K562 (cell line): ENCODE results near the gene MARCHF9. TPM values are rescaled to one million over a fixed set of nuclear protein-coding genes. Genes with fewer than 3 reads are reported as not detected.
"Not testable (repeated sequence)": the region's sequence is repeated elsewhere in the genome, so short reads cannot be mapped to it uniquely, and the experiment has no call there.

Source experiments
- ATAC-seq: fragments of 200-7000 bp; cut with Tn5 transposase; 3 replicates; pipeline ENCODE4 v1.9.1; 2020; ENCODE audit warnings: moderate library complexity
- BruUV-seq: library from RNA; stranded (reverse); fragments of 400-500 nt; replicated peaks from 2 replicates; lab custom pipeline; 2021; lab: Mats Ljungman, UMichigan
- CTCF ChIA-PET: fragments of 300-600 bp; formaldehyde crosslinking; extraction: SDS; loops from one replicate; lab custom pipeline; 2021; ENCODE audit warnings: low intra/inter-chr PET ratio; lab: Yijun Ruan, JAX
- POLR2A ChIA-PET: fragments of 300-600, 350-650 bp; sonication (Branson Sonifier 250); formaldehyde crosslinking; extraction: SDS; loops from one replicate; lab custom pipeline; 2021; ENCODE audit warnings: antibody characterized with exemption, inconsistent platforms; lab: Yijun Ruan, JAX
- DNase-seq, 4 experiments: peaks; one replicate each; pipeline versions ENCODE4 v3.0.0 to v3.0.0-alpha.2; 2011 to 2018; ENCODE audit warnings: low spot score in 3 of 4, mixed read lengths in 3 of 4; ENCODE audit errors: extremely low read depth in 1 of 4
- FAIRE-seq: peaks from 2 replicates; lab custom pipeline; 2011; peaks lifted over from hg19 to GRCh38; lab: Jason Lieb, UNC
- H2AFZ ChIP-seq: 2 replicates; pipeline ENCODE4 v1.6.0; 2011; ENCODE audit warnings: low read depth, low read length, control low read depth, inconsistent platforms
- H3K27ac ChIP-seq: fragments of 200-600 bp; 3 replicates; pipeline ENCODE4 v1.8.0; 2011; ENCODE audit warnings: low read depth, mild to moderate bottlenecking, control low read depth, inconsistent platforms, low read length, moderate library complexity, mixed read lengths; ENCODE audit errors: extremely low read depth
- H3K27me3 ChIP-seq, 2 experiments: fragments of 300-600 bp in 1 of 2; 2 replicates in 1 of 2; 3 replicates in 1 of 2; pipeline versions ENCODE4 v1.6.0 to v1.8.0; 2011; ENCODE audit warnings: inconsistent platforms in 2 of 2, low read length in 2 of 2, mild to moderate bottlenecking in 1 of 2, mixed read lengths in 1 of 2, moderate library complexity in 1 of 2; ENCODE audit not compliant: control insufficient read depth in 2 of 2, insufficient read depth in 2 of 2
- H3K36me3 ChIP-seq: fragments of 300-600 bp; 3 replicates; pipeline ENCODE4 v1.8.0; 2011; ENCODE audit warnings: mild to moderate bottlenecking, low read length, inconsistent platforms; ENCODE audit not compliant: control insufficient read depth, insufficient read depth
- H3K4me1 ChIP-seq, 2 experiments: fragments of 200-600 bp in 1 of 2; replicated peaks in 1 of 2; 2 replicates in 1 of 2; 3 replicates in 1 of 2; pipeline versions ENCODE4 v1.5.1 to v1.8.0; 2011; ENCODE audit warnings: inconsistent platforms in 2 of 2, low read length in 2 of 2, mild to moderate bottlenecking in 1 of 2, mixed read lengths in 1 of 2, moderate library complexity in 1 of 2; ENCODE audit not compliant: control insufficient read depth in 2 of 2, insufficient read depth in 2 of 2
- H3K4me2 ChIP-seq: 2 replicates; pipeline ENCODE4 v1.6.1; 2011; ENCODE audit warnings: low read length, control low read depth, inconsistent platforms, mixed read lengths; ENCODE audit not compliant: insufficient read depth
- H3K4me3 ChIP-seq: fragments of 200-600 bp; sonication (generic), shearing (Covaris generic); 2 replicates; pipeline ENCODE4 v1.5.1; 2016; ENCODE audit warnings: control low read depth, inconsistent platforms
- H3K79me2 ChIP-seq: fragments of 200-600 bp; 3 replicates; pipeline ENCODE4 v1.8.0; 2011; ENCODE audit warnings: low read length, inconsistent platforms; ENCODE audit not compliant: control insufficient read depth, insufficient read depth
- H3K9ac ChIP-seq, 2 experiments: 2 replicates each; pipeline versions ENCODE4 v1.6.0 to v1.6.1; 2011; ENCODE audit warnings: low read depth in 2 of 2, low read length in 2 of 2, control low read depth in 1 of 2, inconsistent platforms in 1 of 2, mild to moderate bottlenecking in 1 of 2, mixed read lengths in 1 of 2; ENCODE audit not compliant: insufficient read depth in 1 of 2
- H3K9me1 ChIP-seq: one replicate; pipeline ENCODE4 v1.6.0; 2011; ENCODE audit warnings: inconsistent platforms, mild to moderate bottlenecking, low read length, moderate library complexity; ENCODE audit not compliant: control insufficient read depth, insufficient read depth
- H3K9me3 ChIP-seq: replicated peaks from 2 replicates; pipeline ENCODE4 v1.5.1; 2011; ENCODE audit warnings: low read depth, low read length, inconsistent platforms; ENCODE audit not compliant: control insufficient read depth, insufficient read depth
- H4K20me1 ChIP-seq: replicated peaks from 2 replicates; pipeline ENCODE4 v1.6.1; 2011; ENCODE audit warnings: low read length, inconsistent platforms, mixed read lengths; ENCODE audit not compliant: control insufficient read depth, insufficient read depth
- CBX3 ChIP-seq, 2 experiments: IDR thresholded peaks; 1 replicate in 1 of 2; 2 replicates in 1 of 2; pipeline ENCODE4 v1.6.1; 2012; ENCODE audit warnings: inconsistent platforms in 2 of 2, low read length in 2 of 2, borderline replicate concordance in 1 of 2, control low read depth in 1 of 2
- CREM ChIP-seq: IDR thresholded peaks from 2 replicates; pipeline ENCODE4 v1.6.1; 2014; ENCODE audit warnings: antibody characterized with exemption, low read depth
- GTF2E2 ChIP-seq: fragments of 200-800 bp; sonication (Bioruptor generic); IDR thresholded peaks from 2 replicates; pipeline ENCODE4 v1.6.1; 2016; ENCODE audit warnings: missing genetic modification characterization, missing compliant biosample characterization
- IRF1 ChIP-seq: sonication (generic); formaldehyde crosslinking; IDR thresholded peaks from 2 replicates; pipeline ENCODE4 v1.8.0; 2022; ENCODE audit warnings: missing genetic modification reagents, mild to moderate bottlenecking, borderline replicate concordance
- KDM2B ChIP-seq: fragments of 250-450 bp; sonication (Bioruptor Pico); IDR thresholded peaks from 2 replicates; pipeline ENCODE4 v1.8.0; 2021; ENCODE audit warnings: mild to moderate bottlenecking, moderate library complexity
- MNT ChIP-seq, 2 experiments: fragments of 450-650 bp; conservative IDR thresholded peaks; 2 replicates each; pipeline ENCODE4 v1.6.1; 2017; ENCODE audit warnings: mild to moderate bottlenecking in 2 of 2, moderate library complexity in 2 of 2
- POLR2AphosphoS2 ChIP-seq: IDR thresholded peaks from 2 replicates; pipeline ENCODE4 v1.6.1; 2012; ENCODE audit warnings: low read length, improper control_type of control experiment
- SUPT5H ChIP-seq: fragments of 450-650 bp; IDR thresholded peaks from 2 replicates; pipeline ENCODE4 v1.6.1; 2016
- ZFP91 ChIP-seq: sonication (generic); formaldehyde crosslinking; IDR thresholded peaks from 2 replicates; pipeline ENCODE4 v1.8.0; 2022; ENCODE audit warnings: mild to moderate bottlenecking, missing genetic modification reagents
- ZNF165 ChIP-seq: fragments of 250-450 bp; sonication (Bioruptor Pico); IDR thresholded peaks from 2 replicates; pipeline ENCODE4 v1.4.0; 2020; ENCODE audit warnings: borderline replicate concordance
- ZNF347 ChIP-seq: fragments of 450-650 bp; formaldehyde crosslinking; IDR thresholded peaks from 2 replicates; pipeline ENCODE4 v1.4.0; 2020; ENCODE audit warnings: low read depth, mild to moderate bottlenecking, moderate library complexity
- WGBS: fragments of 100-300 bp; shearing (Covaris generic); methylation state at CpG from one replicate; pipeline ENCODE4 v1.1.6; 2016; ENCODE audit warnings: low coverage, mixed read lengths; ENCODE audit not compliant: insufficient coverage; ENCODE audit errors: missing lambda C conversion rate; 5-methylcytosine and 5-hydroxymethylcytosine counted together
- in situ Hi-C: fragments of 300-500 bp; cut with MboI; formaldehyde crosslinking; loops from 4 replicates; pipeline ENCODE4 v1.15.0; 2018; ENCODE audit warnings: inconsistent platforms, mixed read lengths
- intact Hi-C: fragments of 100-400 bp; cut with micrococcal nuclease; formaldehyde crosslinking; loops from 2 replicates; pipeline ENCODE4 v1.14.2; 2022
- polyA plus RNA-seq, 8 experiments: library from polyadenylated mRNA; depleted of rRNA in 4 of 8; stranded (reverse) in 5 of 8; unstranded in 3 of 8; fragments of >200 nt; fragmentation: Nextera tagmentation in 2 of 8; fragmentation: Illumina TruSeq in 1 of 8; extraction: Ambion mirVana in 2 of 8; extraction: Trizol in 1 of 8; gene quantifications; 2 replicates each; pipeline versions ENCODE4 v1.2.1 to v1.2.3, GENCODE V29; 2011 to 2014; ENCODE audit warnings: inconsistent platforms in 1 of 8, missing spikeins in 1 of 8
- total RNA-seq, 7 experiments: library from RNA; depleted of rRNA in 6 of 7; stranded (reverse); fragments of >200 nt in 6 of 7; fragmentation: Illumina TruSeq in 2 of 7; extraction: Trizol in 2 of 7; gene quantifications; 2 replicates each; pipeline versions ENCODE4 v1.2.1 to v1.2.3, GENCODE V29; 2011 to 2021; ENCODE audit warnings: low replicate concordance in 1 of 7
- TF ChIP-seq, protein P1 (sequence below): fragments of 200-800 bp; sonication (Bioruptor generic); IDR thresholded peaks from 2 replicates; pipeline ENCODE4 v1.6.1; 2017; ENCODE audit warnings: missing genetic modification characterization, missing compliant biosample characterization

The MARCHF9 gene
- total and polyA plus RNA-seq, 9 of the 15 experiments (the other 6 are each of a cell fraction or from before 2014, with no cell fraction given), result 0.80 to 12.4 (median 6.2) TPM

DNA sequence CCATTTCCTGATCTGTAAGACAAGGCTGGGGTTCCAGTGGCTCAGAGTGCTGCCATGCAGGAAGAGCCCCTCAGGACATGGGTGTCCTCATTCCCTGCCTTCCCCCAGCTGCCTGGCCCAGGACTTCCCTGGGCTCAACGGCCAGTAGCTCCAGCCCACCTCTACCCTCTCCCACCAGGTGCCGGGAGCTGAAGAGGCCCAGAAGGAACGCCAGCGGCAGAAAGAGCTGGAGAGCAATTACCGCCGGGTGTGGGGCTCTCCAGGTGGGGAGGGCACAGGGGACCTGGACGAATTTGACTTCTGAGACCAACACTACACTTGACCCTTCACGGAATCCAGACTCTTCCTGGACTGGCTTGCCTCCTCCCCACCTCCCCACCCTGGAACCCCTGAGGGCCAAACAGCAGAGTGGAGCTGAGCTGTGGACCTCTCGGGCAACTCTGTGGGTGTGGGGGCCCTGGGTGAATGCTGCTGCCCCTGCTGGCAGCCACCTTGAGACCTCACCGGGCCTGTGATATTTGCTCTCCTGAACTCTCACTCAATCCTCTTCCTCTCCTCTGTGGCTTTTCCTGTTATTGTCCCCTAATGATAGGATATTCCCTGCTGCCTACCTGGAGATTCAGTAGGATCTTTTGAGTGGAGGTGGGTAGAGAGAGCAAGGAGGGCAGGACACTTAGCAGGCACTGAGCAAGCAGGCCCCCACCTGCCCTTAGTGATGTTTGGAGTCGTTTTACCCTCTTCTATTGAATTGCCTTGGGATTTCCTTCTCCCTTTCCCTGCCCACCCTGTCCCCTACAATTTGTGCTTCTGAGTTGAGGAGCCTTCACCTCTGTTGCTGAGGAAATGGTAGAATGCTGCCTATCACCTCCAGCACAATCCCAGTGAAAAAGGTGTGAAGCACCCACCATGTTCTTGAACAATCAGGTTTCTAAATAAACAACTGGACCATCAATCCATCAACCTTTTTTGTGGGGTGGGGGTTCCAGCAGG lies 34.0 kb upstream of the MARCHF9 start (continued):
- TF ChIP-seq, protein P1, sequence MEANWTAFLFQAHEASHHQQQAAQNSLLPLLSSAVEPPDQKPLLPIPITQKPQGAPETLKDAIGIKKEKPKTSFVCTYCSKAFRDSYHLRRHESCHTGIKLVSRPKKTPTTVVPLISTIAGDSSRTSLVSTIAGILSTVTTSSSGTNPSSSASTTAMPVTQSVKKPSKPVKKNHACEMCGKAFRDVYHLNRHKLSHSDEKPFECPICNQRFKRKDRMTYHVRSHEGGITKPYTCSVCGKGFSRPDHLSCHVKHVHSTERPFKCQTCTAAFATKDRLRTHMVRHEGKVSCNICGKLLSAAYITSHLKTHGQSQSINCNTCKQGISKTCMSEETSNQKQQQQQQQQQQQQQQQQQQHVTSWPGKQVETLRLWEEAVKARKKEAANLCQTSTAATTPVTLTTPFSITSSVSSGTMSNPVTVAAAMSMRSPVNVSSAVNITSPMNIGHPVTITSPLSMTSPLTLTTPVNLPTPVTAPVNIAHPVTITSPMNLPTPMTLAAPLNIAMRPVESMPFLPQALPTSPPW, result no peak
- TF ChIP-seq GTF2E2 (no peak), CBX3 (IDR thresholded peaks at IDR 0.05; ENCODE audit: borderline replicate concordance in 1 of 2, low read length in 2 of 2) (no peak), ZFP91 (no peak), KDM2B (CRISPR knock-in tag) (no peak), SUPT5H (no peak), ZNF347 (no peak), POLR2AphosphoS2 (no peak), CREM (no peak), MNT (conservative IDR thresholded peaks at IDR 0.05) (no peak), IRF1 (no peak), ZNF165 (CRISPR knock-in tag) (no peak)

- H3K4me2 ChIP-seq, BruUV-seq, H3K9ac ChIP-seq, DNase-seq, ATAC-seq, intact Hi-C loops, H4K20me1 ChIP-seq, H3K9me3 ChIP-seq, in situ Hi-C loops, FAIRE-seq, H3K79me2 ChIP-seq, H2AFZ ChIP-seq, H3K27ac ChIP-seq, H3K27me3 ChIP-seq, H3K4me3 ChIP-seq, H3K9me1 ChIP-seq: not testable (repeated sequence)
- 84% methylated on average over 15 of the region's 16 CpGs for WGBS
- H3K4me1 ChIP-seq, result peaks cover 0 to 12% of the 10 kb centered on the region in 2 experiments; a peak in 1 of 5 replicates
- ChIA-PET POLR2A (interaction anchor here (0.6 to 0.8 kb wide), 3 partner anchors 35 to 131 kb away, joined by 3 to 4 read pairs (median 3); partner anchors contain the start of gene PIP4K2C), CTCF (interaction anchor here (1.0 kb wide), 1 partner anchor 139 kb away, joined by 4 read pairs; no protein-coding TSS in a partner anchor)
- H3K36me3 ChIP-seq, result peaks cover 35% of the 10 kb centered on the region; the same call in 2 of the 3 replicates
These were observed 32.9 kb upstream of the MARCHF9 start for GRCh38 chr12:57721846-57722608.
